Measurements from ENCODE around the gene BANK1. TPM values are rescaled to one million over a fixed set of nuclear protein-coding genes. Genes with fewer than 3 reads are reported as not detected.

Gene BANK1
- total RNA-seq, 1 donor = 1.3 TPM

GRCh38 chr4:102094481-102094880, 304.0 kb downstream of the BANK1 start:
- DNase-seq (ENCODE audit: low read depth in 2 of 3, low spot score in 2 of 3) = no peak

GRCh38 chr4:102103368-102103767, 312.8 kb downstream of the BANK1 start:
- no peak for DNase-seq (ENCODE audit: low read depth in 2 of 3, low spot score in 2 of 3)

GRCh38 chr4:102104278-102104677, 313.7 kb downstream of the BANK1 start:
- no peak for DNase-seq (ENCODE audit: low read depth in 2 of 3, low spot score in 2 of 3)

GRCh38 chr4:102105983-102106382, 315.5 kb downstream of the BANK1 start:
- DNase-seq (ENCODE audit: low read depth in 2 of 3, low spot score in 2 of 3) = no peak

GRCh38 chr4:102114118-102114630, 323.6 kb downstream of the BANK1 start:
- DNase-seq (ENCODE audit: low read depth in 2 of 3, low spot score in 2 of 3) = no peak

GRCh38 chr4:102116121-102116520, 325.6 kb downstream of the BANK1 start:
- DNase-seq (ENCODE audit: low read depth in 2 of 3, low spot score in 2 of 3) = no peak

- DNase-seq (ENCODE audit: low read depth in 2 of 3, low spot score in 2 of 3) = no peak
These were observed 330.3 kb downstream of the BANK1 start for GRCh38 chr4:102120846-102121245.

Data from hematopoietic multipotent progenitor cell (in vitro differentiated cells).